ENCODE measurements around the gene ARSI.

ARSI gene

GRCh38 chr5:150305557-150305956, 2.9 kb upstream of the ARSI start:
- DNase-seq: no peak

DNA sequence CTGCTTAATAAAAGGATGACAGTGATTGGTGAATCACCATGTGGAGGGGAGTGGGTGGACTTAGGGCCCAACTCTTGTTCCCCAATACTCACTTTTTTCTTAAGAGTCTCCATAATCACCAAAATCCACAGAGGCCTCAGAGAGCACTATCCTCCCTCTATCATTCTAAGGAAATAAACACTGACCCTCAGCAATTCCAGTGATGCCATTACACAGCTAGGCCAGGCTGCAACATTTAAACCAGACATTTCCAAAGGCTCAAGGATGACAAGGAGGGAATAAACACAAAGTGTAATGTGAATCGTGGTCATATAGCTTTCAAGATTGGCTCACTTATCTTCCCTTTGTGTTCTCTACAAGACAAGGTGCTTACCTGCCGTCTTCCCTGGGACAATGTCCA, 2.4 kb upstream of the ARSI start:
- no peak for DNase-seq

GRCh38 chr5:150304481-150305081, 1.9 kb upstream of the ARSI start:
- DNase-seq: no peak

GRCh38 chr5:150303660-150304386, 1.1 kb upstream of the ARSI start:
- DNase-seq: no peak

DNA sequence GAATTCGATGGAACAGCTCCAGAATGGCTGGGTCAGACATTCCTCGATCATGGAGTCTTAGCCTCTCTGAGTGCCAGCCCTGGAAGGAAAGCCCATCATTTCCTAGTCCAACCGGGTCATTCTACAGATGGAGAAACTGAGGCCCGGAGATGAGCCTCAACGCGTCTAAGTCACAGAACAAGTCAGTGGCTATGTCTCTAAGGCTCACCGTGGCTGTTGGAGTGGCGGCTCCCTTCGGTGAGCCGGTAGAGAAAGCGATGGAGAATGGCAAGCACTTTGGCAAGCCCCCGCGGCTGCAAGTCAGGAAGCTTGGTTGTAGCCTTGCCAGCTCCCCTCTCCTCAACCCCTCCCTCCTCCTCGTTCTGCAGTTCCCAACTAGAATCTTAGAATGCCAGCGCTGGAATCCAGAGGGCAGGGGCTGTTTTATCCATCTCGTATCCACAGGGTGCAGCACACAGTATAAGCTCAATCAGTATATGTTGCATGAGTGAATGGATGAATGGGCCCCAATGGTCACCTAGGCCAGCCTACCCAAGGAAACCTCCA, 438 bp upstream of the ARSI start:
- no peak for DNase-seq

- no peak for DNase-seq
Measured at GRCh38 chr5:150301901-150302300, 804 bp downstream of the ARSI start.

DNA sequence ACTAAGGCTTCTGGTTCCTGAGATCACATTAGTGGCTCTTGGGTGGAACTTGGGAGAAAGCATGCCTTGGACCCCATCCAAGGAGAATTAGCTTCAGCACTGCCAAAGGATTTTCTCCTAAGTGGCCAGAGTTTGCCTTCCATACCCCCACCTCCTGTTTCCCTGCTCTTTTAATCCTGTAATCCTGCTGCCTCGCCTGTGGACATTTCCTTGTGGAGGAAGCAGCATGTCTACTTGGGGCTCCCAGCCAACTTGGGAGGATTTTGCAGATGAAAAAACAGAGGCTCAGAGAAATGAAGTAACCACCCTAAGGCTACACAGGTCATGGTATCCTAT, 1.6 kb downstream of the ARSI start:
- no peak for DNase-seq

- no peak for DNase-seq
Measured at GRCh38 chr5:150300496-150301169, 2.1 kb downstream of the ARSI start.

DNA sequence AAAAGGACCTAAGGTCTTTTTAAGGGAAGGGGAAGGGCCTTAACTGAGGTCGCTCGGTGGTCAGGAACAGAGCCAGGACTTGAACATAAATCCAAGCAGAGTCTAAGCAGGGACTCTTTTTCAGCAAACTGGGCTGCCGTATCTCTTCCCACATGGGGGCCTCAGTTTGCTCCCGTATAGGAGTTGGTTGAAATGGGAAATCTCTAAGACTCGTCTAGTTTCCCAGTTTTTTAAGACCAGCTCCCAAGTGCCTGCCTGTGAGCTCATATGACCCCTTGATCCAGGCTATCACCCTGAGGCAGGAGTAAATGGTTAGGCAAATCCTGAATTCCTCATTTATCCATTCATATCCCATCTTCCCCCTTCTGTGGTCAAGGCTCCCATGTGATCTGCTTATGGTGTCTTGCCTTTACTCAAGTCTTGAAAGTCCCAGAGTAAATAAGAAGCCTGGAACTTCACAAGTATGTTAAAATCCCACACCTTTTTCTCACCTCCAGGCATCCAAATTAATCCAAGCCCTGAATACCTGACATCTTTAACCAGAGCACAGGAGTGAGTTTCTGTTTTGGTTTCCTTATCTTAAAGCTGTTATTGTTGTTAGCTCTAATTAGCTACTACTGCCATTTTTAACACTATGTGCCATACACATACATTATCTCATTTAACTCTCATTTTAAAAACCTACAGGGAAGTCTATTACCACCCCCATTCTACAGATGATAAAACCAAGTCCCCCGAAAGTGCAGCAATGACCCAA, 3.0 kb downstream of the ARSI start:
- no peak for DNase-seq

- DNase-seq: no peak
Measured at GRCh38 chr5:150298701-150299451, 3.8 kb downstream of the ARSI start.

- DNase-seq: no peak
Measured at GRCh38 chr5:150297934-150298595, 4.6 kb downstream of the ARSI start.

DNA sequence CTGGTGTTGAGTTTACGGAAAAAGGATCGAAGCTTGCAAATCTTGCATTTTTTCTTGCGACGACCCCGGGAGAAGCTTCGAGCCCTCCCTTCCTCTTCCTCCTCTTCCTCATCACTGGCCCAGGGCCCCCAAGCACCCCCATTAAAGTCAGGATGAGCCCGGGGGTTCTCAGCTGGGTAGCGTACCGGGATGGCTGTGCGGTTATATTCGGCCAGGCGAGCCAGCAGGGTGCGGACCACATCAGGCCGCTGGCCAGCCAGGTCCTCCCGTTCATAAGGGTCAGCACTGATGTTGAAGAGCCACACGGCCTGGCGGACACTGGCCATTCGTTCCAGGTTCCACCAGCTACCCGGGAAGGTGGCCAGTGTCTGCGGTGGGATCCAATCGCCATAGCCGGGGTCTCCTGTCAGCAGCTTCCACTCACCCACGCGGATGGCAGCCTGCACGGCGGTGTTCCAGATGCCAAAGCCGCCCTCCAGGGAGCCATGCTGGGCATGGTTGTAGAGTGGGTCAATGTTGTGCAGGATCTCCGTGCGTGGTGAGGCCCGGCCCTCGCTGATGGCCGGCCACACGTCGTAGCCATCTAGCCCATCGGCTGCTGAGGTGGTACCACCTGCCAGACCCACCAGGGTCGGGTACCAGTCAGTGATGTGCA, 5.3 kb downstream of the ARSI start:
- no peak for DNase-seq

DNA sequence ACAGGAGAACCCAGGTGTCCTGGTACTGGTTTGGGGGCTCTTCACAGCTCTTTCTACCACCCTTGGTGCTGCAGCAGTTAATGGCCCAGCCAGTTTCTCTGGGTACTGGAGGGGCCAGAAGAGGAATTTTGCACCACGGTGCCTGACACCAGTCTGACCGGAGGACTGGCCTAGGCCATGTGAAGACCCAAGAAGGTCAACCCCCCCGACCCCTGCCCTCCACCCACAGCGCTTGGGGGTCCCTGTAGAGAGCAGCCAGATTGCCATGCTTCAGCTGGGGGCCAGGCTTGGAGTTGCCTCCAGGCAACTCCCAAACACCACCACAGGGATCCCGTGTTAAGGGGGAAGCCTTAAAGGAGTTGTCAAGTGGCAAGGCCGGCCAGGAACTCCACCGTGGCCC, 6.2 kb downstream of the ARSI start:
- DNase-seq: no peak

DNA sequence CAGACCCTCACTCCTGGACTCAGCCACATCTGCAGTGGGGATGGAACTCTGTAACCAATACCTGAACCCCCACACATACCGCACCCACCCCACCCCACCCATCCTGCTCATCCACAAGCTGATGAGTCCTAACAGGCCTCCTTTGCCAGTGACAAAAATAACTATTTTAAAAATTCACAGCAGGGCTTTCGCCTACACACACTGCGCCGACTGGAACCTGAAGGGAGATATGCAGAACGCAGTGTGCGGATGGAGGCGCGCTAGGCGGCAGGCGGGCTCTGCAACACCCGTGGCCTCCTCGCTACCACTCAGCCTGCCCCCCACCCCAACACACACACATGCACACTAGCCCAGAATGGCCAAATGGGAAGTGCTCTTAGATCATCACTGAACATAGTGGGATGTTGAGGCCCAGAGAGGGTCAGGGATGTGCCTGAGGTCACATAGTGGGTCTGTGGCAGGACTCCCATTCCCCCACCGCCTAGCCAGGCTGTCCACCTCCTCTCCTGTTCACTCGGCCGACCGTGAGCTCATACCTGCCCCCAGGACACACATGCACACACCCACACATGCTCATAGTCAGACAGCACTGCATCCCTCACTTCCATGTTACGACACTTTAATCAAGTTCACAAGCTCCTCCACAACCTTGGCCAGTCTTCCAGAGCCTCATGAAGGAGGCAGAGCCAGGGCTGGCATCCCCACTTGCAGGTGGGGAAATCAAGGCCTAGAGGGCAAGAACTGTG, 6.8 kb downstream of the ARSI start:
- no peak for DNase-seq

- no peak for DNase-seq
Measured at GRCh38 chr5:150295172-150295634, 7.5 kb downstream of the ARSI start.

- DNase-seq: no peak
Measured at GRCh38 chr5:150294551-150295071, 8.1 kb downstream of the ARSI start.

DNA sequence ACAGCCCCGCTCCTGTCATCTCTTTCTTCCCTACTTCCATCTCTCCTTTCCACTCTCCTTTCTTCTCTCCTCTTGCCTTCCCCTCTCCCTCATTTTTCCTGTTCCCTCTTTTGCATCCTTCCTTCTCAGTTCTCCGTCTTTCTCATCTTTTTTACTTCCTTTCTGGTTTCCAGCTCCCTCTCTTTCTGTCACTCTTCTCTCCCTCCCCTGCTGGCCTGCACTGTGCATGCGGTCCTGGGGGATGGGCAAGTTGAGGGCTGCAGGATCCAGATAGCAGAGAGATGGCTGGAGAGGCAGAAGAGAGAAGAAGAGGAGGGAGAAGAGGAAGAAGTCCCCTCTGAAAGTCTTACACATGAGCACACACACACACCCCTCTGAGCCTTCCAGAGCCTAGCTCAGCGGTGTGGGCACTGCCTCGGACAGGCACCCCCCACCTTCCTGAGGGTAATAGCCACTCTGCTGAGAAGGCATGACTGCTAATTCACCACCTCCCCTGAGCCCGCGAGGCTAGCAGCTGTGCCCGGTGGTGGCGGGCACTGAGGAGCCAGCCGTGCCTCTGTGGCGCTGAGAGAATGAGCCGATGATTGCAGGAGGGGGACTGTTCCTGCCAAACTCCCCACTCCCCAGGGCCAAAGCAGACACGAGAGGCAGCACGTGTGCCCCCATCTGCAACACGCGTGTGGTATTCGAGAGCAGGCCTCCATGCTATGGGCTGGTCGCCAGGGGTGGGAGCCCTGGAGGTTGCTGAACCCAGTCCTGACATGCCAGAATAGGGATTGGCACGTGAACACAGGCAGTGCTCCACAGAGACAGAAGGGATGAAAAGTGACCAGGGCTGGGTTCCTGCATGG, 9.4 kb downstream of the ARSI start:
- no peak for DNase-seq

DNA sequence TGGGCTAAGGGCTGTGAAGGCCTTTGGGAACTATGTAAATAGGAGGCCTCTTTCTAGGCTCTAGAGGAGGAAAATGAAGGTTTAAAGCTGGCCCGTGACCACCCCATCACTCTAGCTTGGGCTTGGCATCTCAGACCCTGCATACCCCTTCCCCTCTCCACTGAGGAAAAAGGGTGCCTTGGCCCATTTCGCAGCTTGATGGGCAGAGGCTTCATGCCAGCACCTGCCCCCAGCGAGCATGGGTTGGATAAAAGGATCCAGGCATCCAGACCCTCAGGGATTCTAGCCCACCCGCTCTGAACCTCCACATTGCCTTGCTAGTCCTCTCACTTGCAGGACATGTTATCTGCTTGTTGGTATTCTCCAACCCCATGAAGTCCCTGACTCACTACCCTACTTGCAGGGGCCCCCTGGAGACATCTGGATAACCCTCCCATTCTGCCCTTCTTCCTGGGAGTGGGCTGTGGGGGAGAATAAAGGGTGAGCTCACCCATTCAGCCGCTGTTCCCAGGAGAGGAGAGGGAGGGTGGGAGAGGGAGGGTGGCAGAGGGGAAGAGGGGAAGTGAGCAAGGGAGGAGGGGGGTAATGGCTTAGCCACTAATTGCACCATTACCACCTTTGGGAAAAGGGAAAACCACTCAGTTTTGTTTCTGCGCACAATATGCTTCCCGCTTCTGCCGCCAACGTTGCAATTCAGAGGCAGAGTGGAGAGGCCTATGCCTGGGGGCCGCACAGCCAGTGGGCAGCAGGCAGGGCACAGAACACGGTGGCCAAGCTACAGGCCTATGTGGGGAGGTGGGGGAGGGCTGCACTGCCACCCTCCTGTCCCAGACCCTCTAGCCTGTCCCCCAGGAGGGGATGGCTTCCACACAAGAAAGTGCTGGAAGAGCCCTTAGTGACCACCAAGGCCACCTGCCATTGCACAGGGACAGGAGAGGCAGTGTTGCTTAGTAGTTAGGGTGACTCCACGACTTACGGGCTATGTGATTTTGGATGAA, 11.0 kb downstream of the ARSI start:
- DNase-seq: no peak
